ENCODE measurements around the gene CUBN.
"Not testable (repeated sequence)": the region's sequence is repeated elsewhere in the genome, so short reads cannot be mapped to it uniquely, and the experiment has no call there.

Gene CUBN

GRCh38 chr10:17141504-17142229 is 12.1 kb upstream of the CUBN start:
- no peak for DNase-seq (ENCODE audit: low read depth in 2 of 2)

GRCh38 chr10:17140386-17140761 is 10.8 kb upstream of the CUBN start:
- DNase-seq (ENCODE audit: low read depth in 2 of 2) = no peak

- DNase-seq (ENCODE audit: low read depth in 2 of 2) = no peak
Observed at GRCh38 chr10:17138460-17139042, 8.9 kb upstream of the CUBN start.

- DNase-seq (ENCODE audit: low read depth in 2 of 2) = no peak
Observed at GRCh38 chr10:17134737-17135260, 5.2 kb upstream of the CUBN start.

GRCh38 chr10:17134282-17134681 is 4.7 kb upstream of the CUBN start:
- no peak for DNase-seq (ENCODE audit: low read depth in 2 of 2)

- no peak for DNase-seq (ENCODE audit: low read depth in 2 of 2)
Observed at GRCh38 chr10:17128261-17128660, 1.4 kb downstream of the CUBN start.

- no peak for DNase-seq (ENCODE audit: low read depth in 2 of 2)
Observed at GRCh38 chr10:17126327-17126726, 3.3 kb downstream of the CUBN start.

GRCh38 chr10:17125206-17125893 is 4.3 kb downstream of the CUBN start:
- no peak for DNase-seq (ENCODE audit: low read depth in 2 of 2)

- no peak for DNase-seq (ENCODE audit: low read depth in 2 of 2)
Observed at GRCh38 chr10:17123961-17124360, 5.7 kb downstream of the CUBN start.

GRCh38 chr10:17122726-17123661 is 6.6 kb downstream of the CUBN start:
- no peak for DNase-seq (ENCODE audit: low read depth in 2 of 2)

GRCh38 chr10:17122052-17122451 is 7.6 kb downstream of the CUBN start:
- DNase-seq (ENCODE audit: low read depth in 2 of 2) = no peak

- DNase-seq (ENCODE audit: low read depth in 2 of 2) = no peak
Observed at GRCh38 chr10:17120694-17121093, 8.9 kb downstream of the CUBN start.

- no peak for DNase-seq (ENCODE audit: low read depth in 2 of 2)
Observed at GRCh38 chr10:17119845-17120244, 9.8 kb downstream of the CUBN start.

- DNase-seq (ENCODE audit: low read depth in 2 of 2) = no peak
Observed at GRCh38 chr10:17116193-17116592, 13.4 kb downstream of the CUBN start.

GRCh38 chr10:17115683-17116082 is 13.9 kb downstream of the CUBN start:
- no peak for DNase-seq (ENCODE audit: low read depth in 2 of 2)

- not testable (repeated sequence) for DNase-seq (ENCODE audit: low read depth in 2 of 2)
Observed at GRCh38 chr10:17114878-17115444, 14.7 kb downstream of the CUBN start.

GRCh38 chr10:17113889-17114540 is 15.6 kb downstream of the CUBN start:
- no peak for DNase-seq (ENCODE audit: low read depth in 2 of 2)

- no peak for DNase-seq (ENCODE audit: low read depth in 2 of 2)
Observed at GRCh38 chr10:17113346-17113745, 16.3 kb downstream of the CUBN start.

- DNase-seq (ENCODE audit: low read depth in 2 of 2) = no peak
Observed at GRCh38 chr10:17112566-17112965, 17.0 kb downstream of the CUBN start.

- no peak for DNase-seq (ENCODE audit: low read depth in 2 of 2)
Observed at GRCh38 chr10:17109475-17110207, 20.0 kb downstream of the CUBN start.

Data from stimulated activated CD8-positive, alpha-beta memory T cell treated with anti-CD3 and anti-CD28 coated beads, Interleukin-15, amount 100 ng/mL, for 48 hours (primary cell).